Measurements from ENCODE around the gene POLDIP3. TPM values are rescaled to one million over a fixed set of nuclear protein-coding genes. Genes with fewer than 3 reads are reported as not detected.
A peak's percentile ranks its signal among the peaks of the same experiment; 100 is the strongest.
"Not testable (repeated sequence)": the region's sequence is repeated elsewhere in the genome, so short reads cannot be mapped to it uniquely, and the experiment has no call there.

POLDIP3 gene
- total RNA-seq, 2 donors from 2014 or later, result 84.0 to 108 TPM

DNA sequence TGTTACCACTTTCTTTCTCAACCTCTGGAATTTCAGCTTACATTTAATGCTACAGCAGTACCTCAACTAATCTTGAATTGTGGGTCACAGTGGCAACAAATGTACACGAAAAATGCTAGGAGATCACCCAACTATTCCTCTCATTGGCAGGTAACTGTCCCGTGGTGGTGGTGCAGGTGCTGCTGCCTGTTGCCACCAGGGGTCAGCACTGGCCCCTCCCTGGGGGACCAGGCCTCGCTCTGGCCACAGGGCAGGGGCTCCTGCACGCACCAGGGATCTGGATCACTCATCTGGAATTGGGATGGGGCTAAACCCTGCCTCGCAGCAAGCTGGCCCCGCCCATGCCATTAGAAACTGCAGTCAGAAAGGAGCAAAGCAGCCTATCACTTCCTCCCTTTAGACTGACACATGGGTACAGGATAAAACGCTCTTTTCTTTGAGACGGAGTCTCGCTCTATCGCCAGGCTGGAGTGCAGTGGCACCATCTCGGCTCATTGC is 6.9 kb upstream of the POLDIP3 start:
- H3K4me3 Mint-ChIP-seq, result no peak overlapping the region
- peak; percentile 63 to 73 for ATAC-seq (replicated peaks in 1 of 2)
- DNase-seq, result peak; percentile 62 to 63
- H3K36me3 Mint-ChIP-seq (ENCODE audit: insufficient read depth in 2 of 2), result no peaks in the 10 kb centered on the region
- H3K9me3 Mint-ChIP-seq, result no peaks in the 10 kb centered on the region
- H3K27ac Mint-ChIP-seq, result no peak overlapping the region
- no peaks in the 10 kb centered on the region for H3K27me3 Mint-ChIP-seq (ENCODE audit: low read depth)
- H3K4me1 Mint-ChIP-seq (ENCODE audit: low read depth), result peaks cover 5% of the 10 kb centered on the region

GRCh38 chr22:42620084-42620483 is 5.4 kb upstream of the POLDIP3 start:
- no peak for DNase-seq
- Mint-ChIP-seq H3K27ac (no peak overlapping the region), H3K27me3 (ENCODE audit: low read depth) (no peaks in the 10 kb centered on the region), H3K9me3 (no peaks in the 10 kb centered on the region), H3K4me3 (no peak overlapping the region), H3K4me1 (ENCODE audit: low read depth) (peaks cover 18% of the 10 kb centered on the region), H3K36me3 (ENCODE audit: insufficient read depth in 2 of 2) (no peaks in the 10 kb centered on the region)
- ATAC-seq (replicated peaks in 1 of 2), result no peak

DNA sequence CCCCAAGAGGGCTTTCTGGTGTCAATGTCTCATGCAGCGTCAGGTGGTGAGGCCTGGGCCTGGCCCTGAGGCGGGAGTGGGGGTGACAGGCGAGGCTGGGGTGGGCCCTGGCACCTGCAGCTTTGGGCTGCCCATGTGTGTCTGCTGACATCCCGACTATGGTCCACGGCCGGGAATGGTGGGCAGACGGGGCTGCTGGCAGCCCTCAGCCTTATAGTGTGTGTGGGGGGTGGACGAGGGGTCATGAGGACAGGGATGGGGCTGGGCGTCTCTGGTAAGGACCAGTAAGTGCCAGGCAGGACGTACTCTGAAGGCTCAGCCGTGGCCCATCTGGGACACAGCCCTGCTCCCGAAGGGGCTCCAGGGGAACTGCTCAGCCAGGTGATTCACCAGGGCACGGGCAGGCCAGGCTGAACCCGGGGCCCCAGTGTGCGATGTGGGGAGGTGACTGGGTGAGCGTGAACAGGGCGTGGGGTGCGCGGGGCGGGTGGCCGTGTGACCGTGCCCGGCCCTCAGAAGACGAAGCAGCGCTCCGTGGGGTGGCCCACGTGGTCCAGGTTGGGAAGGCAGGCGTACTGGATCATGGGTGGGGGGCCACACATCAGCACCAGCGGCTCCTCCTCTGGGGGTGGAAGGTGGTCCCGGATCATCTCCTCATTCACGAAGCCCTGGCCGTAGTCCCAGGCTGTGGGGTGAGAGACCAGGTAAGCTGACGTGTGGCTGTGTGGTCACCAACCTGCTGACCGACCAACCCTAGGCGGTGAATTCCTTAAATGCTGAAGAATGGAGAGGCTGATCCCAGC is 4.8 kb upstream of the POLDIP3 start:
- H3K36me3 Mint-ChIP-seq (ENCODE audit: insufficient read depth in 2 of 2), result no peaks in the 10 kb centered on the region
- DNase-seq (no peak), ATAC-seq (replicated peaks in 1 of 2) (no peak)
- no peak overlapping the region for H3K4me3 Mint-ChIP-seq
- H3K4me1 Mint-ChIP-seq (ENCODE audit: low read depth), result peaks cover 21% of the 10 kb centered on the region
- H3K9me3 Mint-ChIP-seq, result no peaks in the 10 kb centered on the region
- H3K27me3 Mint-ChIP-seq (ENCODE audit: low read depth), result no peaks in the 10 kb centered on the region
- no peak overlapping the region for H3K27ac Mint-ChIP-seq

DNA sequence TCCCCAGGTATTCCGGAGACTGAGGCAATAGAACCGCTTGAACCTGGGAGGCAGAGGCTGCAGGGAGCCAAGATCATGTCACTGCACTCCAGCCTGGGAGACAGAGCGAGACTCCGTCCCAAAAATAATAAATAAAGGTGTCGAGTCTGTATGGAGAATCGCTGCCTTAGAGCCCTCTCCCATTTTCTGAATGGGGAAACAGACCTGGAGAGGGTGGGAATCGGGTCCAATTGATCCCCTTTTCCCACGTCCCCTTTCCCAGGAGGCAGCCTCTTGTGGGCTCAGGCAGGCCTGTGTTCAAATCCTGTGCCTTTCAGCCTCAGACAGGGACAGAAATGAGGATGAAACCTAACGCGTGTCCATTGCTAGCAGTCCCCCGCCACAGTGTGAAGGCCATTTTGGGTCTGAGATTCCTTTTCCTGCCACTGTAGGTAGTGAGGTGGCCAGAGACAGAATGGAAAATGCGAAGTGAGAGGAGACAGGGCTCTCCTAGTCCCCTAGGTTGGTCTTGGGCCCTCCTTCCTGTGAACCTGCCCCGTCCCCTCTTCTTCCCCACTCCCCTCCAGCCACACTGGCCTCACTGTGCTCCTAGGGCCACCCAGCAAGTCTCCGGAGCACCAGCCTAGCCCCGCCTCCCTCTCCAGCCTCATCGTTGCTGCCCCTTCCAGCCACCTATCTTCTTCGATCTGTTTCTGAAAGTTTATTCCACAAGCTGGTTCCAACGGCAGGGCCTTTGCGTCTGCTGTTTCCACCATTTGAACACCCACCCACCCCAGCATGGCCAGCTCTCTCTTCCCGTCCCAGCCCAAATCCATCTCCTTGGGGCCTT is 2.7 kb upstream of the POLDIP3 start:
- no peak for DNase-seq
- H3K4me3 Mint-ChIP-seq, result no peak overlapping the region

GRCh38 chr22:42615860-42616175 is 1.1 kb upstream of the POLDIP3 start:
- H3K4me1 Mint-ChIP-seq (ENCODE audit: low read depth), result peaks cover 55% of the 10 kb centered on the region

More for the DNA sequence above, 2.7 kb upstream of the POLDIP3 start:
- no peak for ATAC-seq (replicated peaks in 1 of 2)
- Mint-ChIP-seq H3K9me3 (no peaks in the 10 kb centered on the region), H3K27me3 (ENCODE audit: low read depth) (no peaks in the 10 kb centered on the region), H3K36me3 (ENCODE audit: insufficient read depth in 2 of 2) (peaks cover 5 to 7% of the 10 kb centered on the region in 2 donors), H3K4me1 (ENCODE audit: low read depth) (peaks cover 40% of the 10 kb centered on the region), H3K27ac (no peak overlapping the region)

GRCh38 chr22:42615092-42615859 is 593 bp upstream of the POLDIP3 start:
- H3K27me3 Mint-ChIP-seq (ENCODE audit: low read depth), result no peaks in the 10 kb centered on the region
- peaks cover 60% of the 10 kb centered on the region for H3K4me1 Mint-ChIP-seq (ENCODE audit: low read depth)
- no peaks in the 10 kb centered on the region for H3K9me3 Mint-ChIP-seq
- H3K27ac Mint-ChIP-seq, result peak overlapping the region; percentile 100
- ATAC-seq (replicated peaks in 1 of 2) (peak; percentile 76 to 80), DNase-seq (peak; percentile 89 to 93)
- H3K4me3 Mint-ChIP-seq, result peak overlapping the region; percentile 92 to 97
- peaks cover 9 to 12% of the 10 kb centered on the region in 2 donors for H3K36me3 Mint-ChIP-seq (ENCODE audit: insufficient read depth in 2 of 2)

More at GRCh38 chr22:42615860-42616175, 1.1 kb upstream of the POLDIP3 start:
- peaks cover 8 to 12% of the 10 kb centered on the region in 2 donors for H3K36me3 Mint-ChIP-seq (ENCODE audit: insufficient read depth in 2 of 2)
- not testable (repeated sequence) for H3K27me3 Mint-ChIP-seq (ENCODE audit: low read depth); DNase-seq; H3K9me3 Mint-ChIP-seq
- peak overlapping the region; percentile 100 for H3K27ac Mint-ChIP-seq
- peak in 1 of 2 donors; percentile 52 for ATAC-seq (replicated peaks in 1 of 2)
- H3K4me3 Mint-ChIP-seq, result peak overlapping the region; percentile 92 to 97

GRCh38 chr22:42613872-42614301 is 796 bp downstream of the POLDIP3 start:
- DNase-seq, result peak; percentile 18 to 42
- H3K27ac Mint-ChIP-seq, result peak overlapping the region; percentile 87
- peaks cover 10 to 12% of the 10 kb centered on the region in 2 donors for H3K36me3 Mint-ChIP-seq (ENCODE audit: insufficient read depth in 2 of 2)
- peak overlapping the region; percentile 92 to 93 for H3K4me3 Mint-ChIP-seq
- H3K9me3 Mint-ChIP-seq, result no peaks in the 10 kb centered on the region
- no peak for ATAC-seq (replicated peaks in 1 of 2)
- no peaks in the 10 kb centered on the region for H3K27me3 Mint-ChIP-seq (ENCODE audit: low read depth)
- peaks cover 74% of the 10 kb centered on the region for H3K4me1 Mint-ChIP-seq (ENCODE audit: low read depth)

GRCh38 chr22:42612336-42612735 is 2.3 kb downstream of the POLDIP3 start:
- DNase-seq, result no peak
- Mint-ChIP-seq H3K36me3 (ENCODE audit: insufficient read depth in 2 of 2) (peaks cover 10 to 14% of the 10 kb centered on the region in 2 donors), H3K9me3 (no peaks in the 10 kb centered on the region), H3K27ac (peak overlapping the region; percentile 84), H3K4me1 (ENCODE audit: low read depth) (peaks cover 73% of the 10 kb centered on the region), H3K4me3 (peak overlapping the region; percentile 92 to 93), H3K27me3 (ENCODE audit: low read depth) (no peaks in the 10 kb centered on the region)
- no peak for ATAC-seq (replicated peaks in 1 of 2)

- H3K36me3 Mint-ChIP-seq (ENCODE audit: insufficient read depth in 2 of 2), result peaks cover 12 to 17% of the 10 kb centered on the region in 2 donors
- peak overlapping the region; percentile 22 to 55 for H3K4me3 Mint-ChIP-seq
- no peaks in the 10 kb centered on the region for H3K27me3 Mint-ChIP-seq (ENCODE audit: low read depth)
- DNase-seq (no peak), ATAC-seq (replicated peaks in 1 of 2) (no peak)
- no peaks in the 10 kb centered on the region for H3K9me3 Mint-ChIP-seq
- peaks cover 78% of the 10 kb centered on the region for H3K4me1 Mint-ChIP-seq (ENCODE audit: low read depth)
- H3K27ac Mint-ChIP-seq, result peak overlapping the region; percentile 80
These were observed 3.6 kb downstream of the POLDIP3 start for GRCh38 chr22:42611051-42611450.

GRCh38 chr22:42610186-42610585 is 4.5 kb downstream of the POLDIP3 start:
- peak overlapping the region; percentile 80 for H3K27ac Mint-ChIP-seq
- peak overlapping the region in 1 of 2 donors; percentile 39 for H3K4me3 Mint-ChIP-seq
- H3K27me3 Mint-ChIP-seq (ENCODE audit: low read depth), result no peaks in the 10 kb centered on the region
- ATAC-seq (replicated peaks in 1 of 2), result no peak
- H3K36me3 Mint-ChIP-seq (ENCODE audit: insufficient read depth in 2 of 2), result peaks cover 12 to 17% of the 10 kb centered on the region in 2 donors
- peaks cover 78% of the 10 kb centered on the region for H3K4me1 Mint-ChIP-seq (ENCODE audit: low read depth)
- DNase-seq, result no peak
- no peaks in the 10 kb centered on the region for H3K9me3 Mint-ChIP-seq

GRCh38 chr22:42608823-42609361 is 5.8 kb downstream of the POLDIP3 start:
- Mint-ChIP-seq H3K4me3 (peak overlapping the region in 1 of 2 donors; percentile 34), H3K9me3 (no peaks in the 10 kb centered on the region), H3K27me3 (ENCODE audit: low read depth) (no peaks in the 10 kb centered on the region), H3K4me1 (ENCODE audit: low read depth) (peaks cover 79% of the 10 kb centered on the region), H3K36me3 (ENCODE audit: insufficient read depth in 2 of 2) (peaks cover 12 to 16% of the 10 kb centered on the region in 2 donors), H3K27ac (peak overlapping the region; percentile 69)
- DNase-seq (no peak), ATAC-seq (replicated peaks in 1 of 2) (peak; percentile 44 to 56)

GRCh38 chr22:42608136-42608822 is 6.4 kb downstream of the POLDIP3 start:
- Mint-ChIP-seq H3K4me1 (ENCODE audit: low read depth) (peaks cover 77% of the 10 kb centered on the region), H3K4me3 (no peak overlapping the region), H3K27me3 (ENCODE audit: low read depth) (no peaks in the 10 kb centered on the region), H3K36me3 (ENCODE audit: insufficient read depth in 2 of 2) (peaks cover 9 to 15% of the 10 kb centered on the region in 2 donors), H3K27ac (peak overlapping the region; percentile 69), H3K9me3 (no peaks in the 10 kb centered on the region)
- ATAC-seq (replicated peaks in 1 of 2) (no peak), DNase-seq (no peak)
